GM18870 (cell line): ENCODE measurements around the gene KCNQ2.

ENCODE experiments used
- ATAC-seq: cut with Tn5 transposase; IDR thresholded peaks from one replicate; pipeline ENCODE4 v1.9.1; 2021; ENCODE audit warnings: moderate library complexity; ENCODE audit not compliant: unreplicated experiment

KCNQ2 gene

DNA sequence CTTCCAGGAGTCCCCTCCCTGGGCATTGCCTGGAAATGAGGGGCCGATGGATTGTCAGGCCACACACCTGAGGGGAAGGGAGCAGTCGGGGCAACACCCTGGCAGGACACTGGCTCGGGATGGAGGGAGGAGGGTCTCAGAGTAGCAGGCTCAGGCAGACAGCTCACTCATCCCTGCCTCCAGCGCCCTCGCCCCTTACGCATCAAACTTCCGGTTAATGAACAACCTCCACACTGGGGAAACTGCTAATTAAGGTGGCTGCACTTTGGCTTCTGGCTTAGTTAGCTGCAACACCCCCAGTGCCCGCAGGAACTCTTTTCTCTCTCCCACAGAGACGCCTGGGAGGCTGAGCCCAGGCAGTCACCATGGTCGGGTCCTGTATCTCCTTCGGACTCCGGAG, 98.0 kb downstream of the KCNQ2 start:
- ATAC-seq = no peak

DNA sequence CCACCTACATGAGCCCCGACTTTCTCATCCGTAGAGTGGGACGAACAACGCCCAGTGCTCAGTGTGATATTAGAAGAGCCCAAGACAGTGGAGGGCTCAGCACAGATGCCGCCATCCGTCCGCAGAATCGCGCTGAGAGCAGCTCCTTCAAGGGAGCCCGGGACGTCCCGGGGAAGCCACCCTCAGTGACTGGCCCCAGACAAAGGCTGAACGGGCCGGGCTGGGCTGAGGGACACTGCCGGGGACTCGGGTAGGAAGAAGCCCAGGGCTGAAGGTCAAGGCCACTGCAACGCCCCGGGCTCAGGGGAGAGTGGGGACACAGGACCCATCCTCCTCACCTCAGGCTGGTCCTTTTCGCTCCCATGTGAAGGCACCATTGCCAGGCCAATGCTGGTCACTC, 98.5 kb downstream of the KCNQ2 start:
- no peak for ATAC-seq

DNA sequence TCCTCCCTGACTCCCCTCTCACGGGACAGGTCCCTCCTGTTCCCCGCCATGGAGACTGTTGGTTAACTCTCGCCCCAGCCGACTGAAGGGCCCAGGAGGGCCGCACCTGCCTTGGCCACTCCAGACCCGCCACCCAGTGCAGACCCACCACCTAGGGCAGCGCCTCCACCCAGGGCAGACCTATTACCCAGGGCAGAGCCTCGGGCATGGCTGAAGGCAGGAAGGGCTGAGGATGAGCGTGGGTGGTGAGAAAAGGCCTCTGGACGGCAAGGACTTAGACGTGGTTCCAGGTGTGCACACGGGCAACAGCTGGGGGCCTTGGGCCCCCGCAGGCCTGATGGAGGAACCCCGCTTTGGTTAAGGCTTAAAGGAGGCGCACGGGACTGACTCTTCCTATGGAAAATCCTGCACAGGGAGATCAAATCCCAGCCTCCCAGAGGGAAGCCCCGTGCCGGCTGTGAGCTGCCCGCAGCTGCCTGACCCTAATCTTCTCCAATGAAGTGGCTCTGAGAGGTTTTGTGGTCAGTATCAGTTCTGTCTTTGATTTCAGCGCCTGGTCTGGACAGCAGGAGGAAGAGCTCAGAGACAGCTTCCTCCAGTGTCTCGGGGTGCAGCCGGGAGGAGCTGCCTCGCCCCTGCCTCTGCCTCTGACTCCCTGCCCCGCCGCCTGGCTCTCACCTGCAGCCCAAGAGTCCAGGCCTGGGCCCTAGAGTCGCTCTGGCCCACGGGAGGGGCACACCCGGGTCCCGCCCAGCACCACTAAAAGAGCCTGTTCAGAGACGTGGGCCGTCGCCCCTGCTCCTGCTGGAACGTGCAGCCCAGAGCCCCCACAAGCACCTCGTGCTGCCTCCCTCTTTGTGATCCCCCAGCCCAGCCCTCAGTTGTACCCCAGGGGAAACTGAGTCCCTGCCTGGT, 99.2 kb downstream of the KCNQ2 start:
- ATAC-seq = no peak

- no peak for ATAC-seq
Measured at GRCh38 chr20:63371291-63371865, 101.1 kb downstream of the KCNQ2 start.

- no peak for ATAC-seq
Measured at GRCh38 chr20:63370618-63371187, 101.8 kb downstream of the KCNQ2 start.

DNA sequence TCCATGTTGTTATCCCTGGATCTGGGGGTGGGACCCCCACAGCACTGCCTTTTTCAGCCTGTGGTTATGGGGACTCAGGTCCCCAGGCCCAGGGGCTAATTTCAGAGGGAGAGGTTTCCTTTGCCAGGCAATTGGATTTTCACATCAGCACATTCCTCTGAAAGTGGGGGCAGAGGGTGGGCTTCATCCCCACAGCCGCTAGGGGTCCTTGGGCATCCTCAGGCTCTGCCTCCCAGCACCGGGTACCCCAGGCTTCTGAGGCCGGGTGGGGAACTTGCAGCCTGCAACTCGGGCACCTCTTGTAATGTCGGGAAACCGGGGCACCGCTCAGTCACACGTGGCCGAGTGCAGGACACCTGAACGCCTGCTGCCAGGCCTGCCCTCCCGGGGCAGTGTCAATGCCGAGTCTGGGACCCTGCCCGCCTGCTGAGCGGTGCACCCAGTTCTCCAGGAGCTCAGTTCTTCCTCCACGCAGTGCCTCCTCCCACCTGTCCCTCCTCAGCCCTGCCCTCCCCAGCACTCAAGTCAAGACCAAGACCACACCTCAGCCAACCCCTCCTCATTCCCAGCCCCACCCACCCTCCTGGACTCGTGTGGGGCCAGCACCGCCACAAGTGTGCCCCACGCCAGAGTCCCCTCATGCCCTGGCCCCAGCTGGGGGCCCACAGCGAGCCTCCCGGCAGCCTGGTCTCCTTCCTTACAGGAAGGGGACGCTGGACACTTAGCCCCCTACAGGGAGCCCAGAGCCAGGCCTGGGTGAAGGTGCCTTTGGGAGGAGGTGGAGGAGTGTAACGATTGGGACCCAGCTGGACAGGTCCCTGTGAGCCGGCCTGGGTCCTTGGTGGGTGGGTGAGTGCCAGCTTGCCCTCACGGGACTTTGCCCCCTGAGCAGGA, 102.5 kb downstream of the KCNQ2 start:
- ATAC-seq = no peak

GRCh38 chr20:63369024-63369530, 103.4 kb downstream of the KCNQ2 start:
- no peak for ATAC-seq

DNA sequence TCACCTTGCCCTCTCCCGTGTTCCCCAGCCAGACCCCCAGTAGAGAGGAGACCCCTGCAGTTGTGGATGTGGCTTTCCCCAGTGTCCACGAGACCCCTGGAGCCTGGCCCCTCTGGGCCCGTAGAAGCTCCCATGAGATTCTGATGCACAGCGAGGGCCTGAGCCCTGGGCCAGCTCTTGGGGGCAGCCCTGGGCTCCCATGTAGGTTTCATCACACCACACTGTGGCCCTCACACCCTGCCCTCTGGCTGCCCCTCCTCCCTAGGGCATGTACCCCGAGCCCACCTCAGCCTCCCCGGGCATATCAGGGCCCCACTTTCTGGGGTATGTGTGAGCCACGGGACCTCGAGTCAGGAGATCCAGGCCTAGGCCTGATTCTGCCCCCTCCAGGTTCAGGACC, 104.3 kb downstream of the KCNQ2 start:
- no peak for ATAC-seq

GRCh38 chr20:63367446-63368055, 104.9 kb downstream of the KCNQ2 start:
- ATAC-seq = no peak

DNA sequence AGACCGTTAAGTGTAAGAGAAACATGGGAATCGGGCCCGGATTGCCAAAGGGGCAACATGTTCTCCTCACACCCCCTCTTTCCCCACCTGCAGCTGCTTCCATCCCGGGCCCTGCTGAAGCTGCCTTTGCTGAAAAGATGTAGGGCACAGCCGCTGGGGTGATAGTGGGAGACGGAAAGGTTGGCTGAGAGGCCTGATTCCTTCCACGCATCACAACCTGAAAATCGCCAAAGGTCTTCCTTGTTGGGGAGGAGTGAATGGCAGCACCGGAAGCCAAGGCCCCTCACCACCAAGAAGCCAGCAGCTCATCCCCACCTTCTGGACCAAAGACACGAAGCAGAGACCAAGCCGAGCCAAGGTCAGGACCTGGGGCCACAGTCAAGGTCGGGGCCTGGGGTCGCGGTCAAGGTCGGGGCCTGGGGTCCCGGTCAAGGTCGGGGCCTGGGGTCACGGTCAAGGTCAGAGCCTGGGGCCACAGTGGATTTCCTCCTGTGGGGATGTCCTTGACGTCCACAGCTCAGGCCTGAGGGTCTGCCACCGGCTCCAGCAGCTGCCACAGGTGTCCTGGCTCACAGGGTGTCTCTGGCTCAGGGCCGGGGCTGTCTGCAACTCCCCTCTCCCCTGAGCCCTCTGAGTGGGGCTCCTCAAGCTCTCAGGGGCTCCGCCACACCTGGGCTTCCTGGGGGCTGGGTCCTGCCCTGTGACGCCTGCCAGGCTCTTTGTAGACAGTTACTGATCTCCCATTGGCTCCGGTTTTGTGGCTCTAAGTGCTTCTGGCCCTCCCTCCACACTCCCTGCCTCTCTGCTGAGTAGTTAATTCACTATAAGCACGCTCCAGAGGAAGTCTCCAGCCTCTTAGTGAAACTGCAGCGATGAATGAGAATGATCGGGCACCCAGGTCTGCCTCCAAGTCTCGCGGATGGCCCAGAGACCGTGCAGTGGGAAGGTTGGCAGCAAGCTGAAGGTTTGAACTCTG, 105.8 kb downstream of the KCNQ2 start:
- no peak for ATAC-seq

DNA sequence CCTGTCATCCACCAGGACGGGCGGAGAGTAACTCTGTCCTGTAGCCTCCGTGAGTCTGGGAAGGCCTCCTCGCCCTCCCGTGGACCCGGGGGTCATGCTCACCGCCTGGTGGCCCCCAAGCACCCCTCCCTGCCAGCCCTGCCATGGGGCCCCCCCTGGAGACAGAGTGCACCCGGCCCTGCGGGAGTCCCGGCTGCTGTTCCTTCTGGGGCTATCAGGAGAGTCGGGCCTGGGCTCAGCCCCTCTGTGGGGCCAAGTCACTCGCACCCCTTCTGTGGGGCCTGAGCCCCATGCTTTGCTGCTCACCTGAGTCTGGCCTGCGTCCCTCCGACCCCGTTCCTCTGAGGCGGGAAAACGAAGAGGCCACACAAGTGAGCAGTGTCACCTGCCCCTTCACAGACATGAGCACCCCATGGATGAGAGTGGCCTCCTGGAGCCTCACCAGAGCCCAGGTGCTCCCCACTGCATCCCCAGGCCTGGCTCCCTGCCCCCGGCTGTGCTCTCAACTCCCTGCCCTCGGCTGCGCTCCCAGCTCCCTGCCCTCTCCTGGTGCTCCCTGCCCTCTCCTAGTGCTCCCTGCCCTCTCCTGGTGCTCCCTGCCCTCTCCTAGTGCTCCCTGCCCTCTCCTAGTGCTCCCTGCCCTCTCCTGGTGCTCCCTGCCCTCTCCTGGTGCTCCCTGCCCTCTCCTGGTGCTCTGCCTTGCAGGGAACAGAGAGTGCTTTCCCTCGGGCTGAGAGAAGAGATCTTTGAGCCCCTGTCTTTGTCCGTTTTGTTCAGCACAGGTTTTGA, 106.7 kb downstream of the KCNQ2 start:
- no peak for ATAC-seq

GRCh38 chr20:63364801-63365585, 107.5 kb downstream of the KCNQ2 start:
- no peak for ATAC-seq

- no peak for ATAC-seq
Measured at GRCh38 chr20:63363981-63364561, 108.4 kb downstream of the KCNQ2 start.

- ATAC-seq = no peak
Measured at GRCh38 chr20:63363013-63363957, 109.2 kb downstream of the KCNQ2 start.

DNA sequence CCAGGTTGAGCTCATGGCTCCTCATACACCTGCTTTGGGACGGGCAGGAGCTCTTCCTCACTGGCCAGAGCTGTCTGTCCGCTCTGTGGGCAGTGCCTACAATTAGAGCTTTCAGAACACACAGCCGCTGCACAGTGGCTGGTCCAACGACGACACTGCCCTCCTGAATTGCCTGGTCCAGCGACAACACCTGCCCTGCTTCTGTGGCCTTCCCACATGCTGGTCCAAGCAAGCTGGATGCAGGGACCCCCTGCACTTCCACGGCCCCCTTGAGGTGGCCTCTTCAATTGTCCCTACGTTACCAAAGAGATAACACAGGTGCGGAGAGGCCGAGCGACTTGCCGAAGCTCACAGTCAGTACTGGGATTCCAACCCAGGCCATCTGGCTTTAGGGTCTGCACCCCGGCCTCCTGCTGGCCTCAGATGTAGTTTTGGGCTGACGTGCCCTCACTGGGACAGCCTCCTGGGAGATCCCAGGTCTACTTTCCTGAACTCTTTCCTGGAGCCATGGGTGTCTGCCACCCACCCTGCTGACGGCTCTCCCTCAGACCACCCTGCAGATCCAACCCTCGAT, 109.9 kb downstream of the KCNQ2 start:
- no peak for ATAC-seq
